ENCODE data around the gene FUT8.

FUT8 gene

DNA sequence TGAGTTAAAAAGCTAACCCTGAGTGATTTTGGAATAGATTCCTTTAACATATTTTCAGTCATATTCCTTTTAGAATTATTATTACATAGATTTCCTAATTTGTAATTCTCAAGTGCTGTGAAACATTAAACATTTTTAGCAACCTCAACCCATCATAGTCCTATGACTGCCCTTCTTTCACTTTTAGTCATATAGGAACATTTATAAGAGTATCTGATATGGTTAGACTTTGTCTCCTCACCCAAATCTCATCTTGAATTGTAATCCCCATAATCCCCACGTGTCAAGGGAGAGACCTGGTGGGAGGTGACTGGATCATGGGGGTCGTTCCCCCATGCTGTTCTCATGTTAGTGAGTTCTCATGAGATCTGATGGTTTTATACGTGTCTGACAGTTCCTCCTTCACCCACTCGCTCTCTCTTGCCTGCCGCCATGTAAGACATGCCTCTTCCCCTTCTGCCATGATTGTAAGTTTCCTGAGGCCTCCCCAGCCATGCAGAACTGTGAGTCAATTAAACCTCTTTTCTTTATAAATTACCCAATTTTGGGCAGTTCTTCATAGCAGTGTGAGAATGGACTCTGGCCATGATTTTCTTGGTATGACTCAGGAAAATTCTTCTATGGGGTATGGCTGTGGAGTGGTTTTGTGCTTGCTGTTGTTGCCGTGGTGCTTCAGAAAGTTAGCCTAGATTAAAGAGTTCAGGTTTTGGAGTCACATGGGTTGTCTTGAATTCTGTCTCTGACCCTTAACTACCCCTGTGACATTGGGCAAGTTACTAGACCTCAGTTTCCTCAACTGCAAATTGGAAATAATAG is 83.9 kb downstream of the FUT8 start:
- no peak for DNase-seq

DNA sequence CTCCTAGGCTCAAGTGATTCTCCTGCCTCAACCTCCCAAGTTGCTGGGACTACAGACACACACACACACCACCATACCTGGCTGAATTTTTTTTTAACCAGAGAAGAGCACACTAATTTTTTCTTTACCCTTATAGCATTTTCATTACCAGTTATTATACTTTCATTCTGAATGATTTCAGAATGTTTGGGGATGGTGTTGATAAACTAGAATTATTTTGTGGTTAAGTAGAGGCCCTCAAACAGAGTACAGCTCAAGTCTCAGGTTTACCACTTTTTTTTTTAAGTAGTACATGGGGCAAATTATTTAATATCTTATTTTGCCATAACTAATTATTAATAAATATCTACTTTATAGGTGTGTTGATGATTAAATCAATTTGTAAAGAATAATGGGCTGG is 86.6 kb downstream of the FUT8 start:
- DNase-seq, result no peak

DNA sequence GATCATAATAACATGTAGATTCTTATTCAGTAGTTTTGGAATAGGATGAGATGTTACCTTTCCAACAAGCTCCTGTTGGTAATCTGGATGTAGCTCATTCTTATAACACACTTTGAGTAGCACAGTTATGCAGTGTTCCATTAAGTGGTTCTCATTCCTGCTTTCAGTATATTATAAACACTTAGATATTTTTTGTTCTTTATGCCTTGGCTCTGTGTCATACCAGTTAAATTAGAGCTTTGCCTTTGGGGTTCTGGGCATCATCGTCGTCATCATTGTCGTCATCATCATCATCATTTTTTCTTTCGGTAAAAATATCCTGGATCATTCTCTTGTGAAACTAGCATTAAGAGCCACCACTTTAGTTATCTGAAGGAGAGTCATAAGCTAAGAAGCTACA is 87.5 kb downstream of the FUT8 start:
- no peak for DNase-seq

DNA sequence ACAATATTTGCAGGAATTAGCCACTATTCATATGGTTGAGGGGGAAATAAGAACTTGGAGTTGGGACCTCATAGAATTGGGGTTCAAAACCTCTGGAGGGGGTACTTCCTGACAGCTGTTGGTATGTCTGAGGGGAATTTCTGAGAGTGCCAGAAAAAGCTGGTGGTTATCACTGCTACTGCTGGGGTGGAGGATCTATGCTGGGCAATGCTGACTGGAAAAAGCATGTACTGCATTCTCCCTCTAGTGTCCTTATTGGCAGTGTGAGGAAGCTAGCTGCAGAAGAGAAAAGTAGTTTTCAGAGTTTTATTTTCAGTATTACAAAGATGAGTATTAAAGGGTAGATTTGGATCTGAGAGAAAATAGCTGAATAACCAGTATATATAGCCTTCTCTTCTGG is 88.8 kb downstream of the FUT8 start:
- DNase-seq, result no peak

DNA sequence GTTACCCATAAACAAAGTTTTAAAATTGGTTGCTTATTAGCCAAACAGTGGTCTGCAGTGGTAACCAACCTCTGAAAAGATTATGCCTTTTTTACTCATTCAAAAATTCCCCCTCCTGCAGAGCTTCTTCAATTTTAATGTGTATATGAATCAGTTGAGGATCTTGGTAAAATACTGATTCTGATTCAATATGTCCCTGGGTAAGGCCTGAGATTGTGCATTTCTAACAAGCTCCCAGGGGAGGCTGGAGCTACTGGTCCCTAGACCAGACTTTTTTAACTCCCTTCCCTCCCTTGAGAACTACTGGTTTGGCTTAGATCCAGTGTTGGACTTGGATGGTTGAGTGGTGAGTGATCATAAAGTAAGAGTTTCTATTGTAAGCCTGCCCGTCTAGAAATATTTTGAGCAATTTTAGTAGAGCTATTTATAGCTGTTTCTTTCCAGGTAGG is 90.2 kb downstream of the FUT8 start:
- DNase-seq, result no peak

DNA sequence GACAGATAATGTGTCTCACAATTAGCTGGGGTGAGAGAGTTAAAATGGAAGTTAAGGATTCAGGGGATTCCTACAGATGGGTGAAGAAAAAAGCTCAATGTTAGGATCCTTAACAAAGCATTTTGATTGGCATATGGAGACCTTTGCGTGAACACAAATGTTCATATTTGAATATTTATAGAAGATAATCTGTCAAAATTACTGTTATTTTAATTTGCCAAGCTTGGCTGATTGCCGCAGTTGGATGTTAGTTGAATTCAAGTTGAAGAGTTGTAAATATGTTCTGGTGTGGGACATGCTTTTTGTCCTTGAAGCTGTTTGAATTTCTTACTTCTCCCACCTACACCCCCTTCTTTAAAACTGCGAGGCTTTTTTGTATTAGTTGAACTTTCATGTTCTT is 91.2 kb downstream of the FUT8 start:
- no peak for DNase-seq

DNA sequence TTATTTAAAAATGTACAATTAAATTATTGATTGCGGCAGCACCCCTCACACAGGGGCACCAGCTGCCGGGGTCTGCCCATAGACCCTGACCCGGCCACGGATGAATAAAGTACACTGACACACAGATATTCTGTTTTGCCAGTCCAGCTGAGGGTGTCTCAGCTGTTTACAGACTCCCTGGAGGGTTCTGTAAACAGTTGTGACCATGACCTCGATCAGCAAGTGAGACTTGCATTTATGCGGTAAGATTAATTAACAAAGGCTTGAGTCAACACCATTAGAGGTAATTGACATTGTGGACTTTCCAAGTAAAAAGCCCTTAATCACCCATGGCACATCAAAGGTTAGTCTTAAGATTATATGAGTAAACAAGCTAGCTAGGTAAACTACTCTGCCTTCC is 94.3 kb downstream of the FUT8 start:
- no peak for DNase-seq

DNA sequence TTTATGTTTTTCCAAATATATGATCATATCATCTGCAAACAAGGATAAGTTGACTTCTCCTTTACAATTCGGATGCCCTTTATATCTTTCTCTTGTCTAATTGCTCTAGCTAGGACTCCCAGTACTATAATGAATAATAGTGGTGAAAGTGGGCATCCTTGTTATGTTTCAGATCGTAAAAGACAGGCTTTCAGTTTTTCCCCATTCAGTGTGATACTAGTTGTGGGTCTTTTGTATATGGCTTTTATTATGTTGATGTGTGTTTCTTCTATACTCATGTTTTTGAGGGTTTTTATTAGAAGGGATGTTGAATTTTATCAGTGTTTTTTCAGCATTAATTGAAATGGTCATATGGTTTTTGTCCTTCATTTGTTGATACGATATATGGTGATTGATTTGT is 97.3 kb downstream of the FUT8 start:
- no peak for DNase-seq

DNA sequence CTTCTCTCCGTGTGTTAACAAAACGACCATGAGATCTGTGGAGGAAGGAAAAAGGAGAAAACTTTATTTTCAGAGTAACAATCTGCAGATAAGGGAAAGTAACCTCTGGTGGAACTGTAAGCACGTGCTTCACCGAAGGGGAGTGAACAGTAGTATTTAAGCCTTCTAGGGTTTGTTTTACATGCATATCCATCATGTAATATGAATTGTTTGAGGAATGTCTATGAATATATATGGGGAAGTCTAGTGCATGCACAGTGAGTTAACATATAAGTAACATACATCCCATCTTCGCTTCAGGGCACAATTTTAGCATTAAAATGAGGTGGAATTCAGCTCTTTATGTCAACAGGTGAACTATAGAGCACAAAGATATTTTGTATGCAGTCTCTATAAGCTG is 101.1 kb downstream of the FUT8 start:
- DNase-seq, result no peak

DNA sequence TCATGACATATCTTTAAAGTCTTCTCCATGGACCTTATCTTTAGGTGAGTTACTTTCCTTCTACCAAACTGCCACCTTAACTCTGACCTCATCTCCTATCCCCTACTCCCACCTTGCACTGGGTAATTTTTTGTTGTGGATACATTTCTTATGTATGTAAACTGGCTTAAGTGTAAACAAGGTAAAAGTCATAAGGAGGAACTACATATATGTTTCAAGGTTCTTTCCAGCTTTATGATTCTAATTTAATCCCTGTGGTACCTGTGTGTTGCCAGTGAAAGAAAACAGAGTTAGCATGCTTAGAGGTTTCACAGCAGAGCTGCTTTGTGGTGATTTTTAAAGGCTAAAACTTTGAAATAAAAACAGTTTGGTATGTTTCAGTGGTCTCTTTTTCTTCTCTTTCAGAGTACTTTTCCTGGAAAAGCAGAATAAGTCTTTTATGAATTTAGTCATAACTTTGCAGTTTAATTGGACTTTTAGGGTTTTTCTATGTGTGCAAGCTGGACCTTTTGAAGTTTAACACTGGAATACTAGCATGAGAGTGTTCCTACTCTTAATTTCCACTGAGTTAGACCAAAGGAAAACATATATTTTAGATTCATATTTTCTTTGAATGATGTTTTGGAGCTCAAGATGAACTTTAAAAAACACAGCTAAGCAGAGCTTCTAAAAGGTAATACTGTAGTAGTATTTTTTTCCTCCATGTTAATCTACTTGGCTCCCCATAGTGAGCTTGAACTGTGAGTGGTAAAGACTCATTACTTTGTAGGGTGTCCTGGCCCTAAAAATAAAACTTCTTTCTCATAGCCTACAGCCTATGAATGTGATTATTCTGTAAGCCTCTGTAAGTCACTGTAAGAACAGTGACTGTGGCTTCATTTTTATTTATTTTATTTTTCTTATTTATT is 105.4 kb downstream of the FUT8 start:
- DNase-seq, result no peak

DNA sequence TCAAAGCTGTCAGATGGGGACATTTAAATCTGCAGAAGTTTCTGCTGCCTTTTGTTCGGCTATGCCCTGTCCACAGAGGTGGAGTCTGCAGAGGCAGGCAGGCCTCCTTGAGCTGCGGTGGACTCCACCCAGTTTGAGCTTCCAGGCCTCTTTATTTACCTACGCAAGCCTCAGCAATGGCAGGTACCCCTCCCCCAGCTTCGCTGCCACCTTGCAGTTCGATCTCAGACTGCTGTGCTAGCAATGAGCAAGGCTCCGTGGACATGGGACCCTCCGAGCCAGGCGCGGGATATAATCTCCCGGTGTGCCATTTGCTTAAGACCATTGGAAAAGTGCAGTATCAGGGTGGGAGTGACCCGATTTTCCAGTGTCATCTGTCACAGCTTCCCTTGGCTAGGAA is 115.5 kb downstream of the FUT8 start:
- DNase-seq, result no peak

DNA sequence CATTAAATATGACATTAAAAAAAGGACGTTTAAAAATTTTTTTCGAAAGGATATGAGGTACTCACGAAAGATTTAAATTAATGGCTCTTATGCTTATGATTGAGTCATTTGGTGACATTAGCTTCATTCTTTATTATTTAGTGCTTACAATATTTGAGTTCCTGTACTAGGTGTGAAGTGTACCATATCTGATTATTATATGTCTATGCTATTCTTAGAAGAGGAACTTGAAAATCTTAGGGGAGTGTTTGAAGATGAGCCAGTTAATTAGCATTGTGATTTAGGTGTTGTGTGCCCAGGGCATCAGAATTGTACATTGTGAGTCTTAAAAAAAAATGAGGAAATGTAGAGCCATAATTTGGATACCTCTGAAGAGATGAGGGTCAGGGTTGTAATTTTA is 118.6 kb downstream of the FUT8 start:
- DNase-seq, result no peak

DNA sequence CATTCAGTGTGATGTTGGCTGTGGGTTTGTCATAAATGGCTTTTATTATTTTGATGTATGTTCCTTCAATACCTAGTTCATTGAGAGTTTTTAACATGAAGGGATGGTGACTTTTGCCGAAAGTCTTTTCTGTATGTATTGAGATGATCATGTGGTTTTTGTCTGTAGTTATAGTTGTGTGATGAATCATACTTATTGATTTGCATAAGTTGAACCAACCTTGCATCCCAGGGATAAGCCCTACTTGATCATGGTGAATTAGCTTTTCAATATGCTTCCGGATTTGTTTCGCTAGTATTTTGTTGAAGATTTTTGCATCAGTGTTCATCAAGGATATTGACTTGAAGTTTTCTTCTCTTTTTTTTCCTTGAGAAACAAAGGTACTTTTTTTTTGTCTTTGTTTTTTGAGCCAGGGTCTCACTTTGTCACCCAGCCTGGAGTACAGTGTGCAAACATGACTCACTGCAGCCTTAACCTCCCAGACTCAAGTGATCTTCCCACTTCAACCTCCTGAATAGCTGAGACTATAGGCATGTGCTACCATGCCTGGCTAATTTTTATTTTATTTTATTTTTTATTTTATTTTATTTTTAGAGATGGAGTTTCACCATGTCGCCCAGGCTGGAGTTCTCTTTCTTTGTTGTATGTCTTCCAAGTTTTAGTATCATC is 121.3 kb downstream of the FUT8 start:
- DNase-seq, result no peak

DNA sequence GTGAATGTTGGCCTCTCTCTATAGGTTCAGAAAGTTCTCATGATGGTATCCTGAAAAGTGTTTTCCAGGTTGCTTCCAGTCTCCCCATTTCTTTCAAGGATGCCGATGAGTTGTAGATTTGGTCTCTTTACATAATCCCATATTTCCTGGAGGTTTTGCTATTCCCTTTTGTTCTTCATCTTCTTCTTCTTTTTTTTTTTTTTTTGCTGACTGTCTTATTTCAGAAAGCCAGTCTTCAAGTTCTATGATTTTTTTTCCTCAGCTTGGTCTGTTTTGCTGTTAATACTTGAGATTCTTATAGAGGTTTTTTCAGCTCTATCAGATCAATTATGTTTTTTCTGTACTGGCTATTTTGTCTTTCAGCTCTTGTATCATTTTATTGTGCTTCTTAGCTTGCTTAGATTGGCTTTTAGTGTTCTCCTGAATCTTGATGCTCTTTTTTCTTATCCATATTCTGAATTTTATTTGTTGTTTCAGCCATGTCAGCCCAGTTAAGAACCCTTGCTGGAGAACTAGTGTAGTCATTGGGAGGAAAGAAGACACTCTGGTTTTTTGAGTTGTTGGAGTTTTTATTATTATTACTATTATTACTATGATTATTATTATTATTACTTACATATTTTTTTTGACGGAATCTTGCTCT is 124.4 kb downstream of the FUT8 start:
- DNase-seq, result no peak

DNA sequence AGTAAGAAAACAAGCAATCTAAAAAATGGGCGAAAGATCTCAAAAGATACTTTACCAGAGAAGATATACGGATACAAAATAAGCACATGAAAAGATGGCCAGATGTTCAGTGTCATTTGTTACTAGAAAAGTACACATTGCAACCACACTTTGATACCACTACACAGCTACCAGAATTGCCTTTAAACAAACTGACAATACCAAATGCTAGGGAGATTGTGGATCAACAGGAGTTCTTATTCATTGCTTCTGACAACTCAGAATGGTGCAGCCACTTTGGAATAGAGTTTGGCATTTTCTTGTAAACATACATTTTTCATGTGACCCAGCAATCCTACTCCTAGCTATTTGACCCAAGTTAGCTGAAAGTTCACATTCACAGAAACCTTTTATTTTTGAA is 136.3 kb downstream of the FUT8 start:
- DNase-seq, result no peak

DNA sequence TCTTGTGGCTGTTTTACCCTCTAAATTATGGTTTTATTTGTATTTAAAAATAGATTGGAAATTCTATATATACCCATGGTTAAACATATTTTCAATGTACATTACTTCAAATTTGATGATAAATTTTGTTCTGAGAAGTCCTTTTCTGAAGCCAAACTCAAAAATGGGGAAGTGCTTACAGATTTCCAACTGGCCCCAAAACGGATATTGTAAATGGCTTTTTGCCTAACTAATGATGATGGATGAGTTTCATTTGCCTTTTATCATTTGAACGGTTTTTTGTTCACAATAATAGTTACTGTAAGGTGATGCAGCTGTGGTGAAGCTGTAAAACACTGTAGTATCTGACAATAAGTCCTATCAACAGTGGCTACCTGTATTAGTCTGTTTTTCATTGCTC is 136.9 kb downstream of the FUT8 start:
- DNase-seq, result no peak

DNA sequence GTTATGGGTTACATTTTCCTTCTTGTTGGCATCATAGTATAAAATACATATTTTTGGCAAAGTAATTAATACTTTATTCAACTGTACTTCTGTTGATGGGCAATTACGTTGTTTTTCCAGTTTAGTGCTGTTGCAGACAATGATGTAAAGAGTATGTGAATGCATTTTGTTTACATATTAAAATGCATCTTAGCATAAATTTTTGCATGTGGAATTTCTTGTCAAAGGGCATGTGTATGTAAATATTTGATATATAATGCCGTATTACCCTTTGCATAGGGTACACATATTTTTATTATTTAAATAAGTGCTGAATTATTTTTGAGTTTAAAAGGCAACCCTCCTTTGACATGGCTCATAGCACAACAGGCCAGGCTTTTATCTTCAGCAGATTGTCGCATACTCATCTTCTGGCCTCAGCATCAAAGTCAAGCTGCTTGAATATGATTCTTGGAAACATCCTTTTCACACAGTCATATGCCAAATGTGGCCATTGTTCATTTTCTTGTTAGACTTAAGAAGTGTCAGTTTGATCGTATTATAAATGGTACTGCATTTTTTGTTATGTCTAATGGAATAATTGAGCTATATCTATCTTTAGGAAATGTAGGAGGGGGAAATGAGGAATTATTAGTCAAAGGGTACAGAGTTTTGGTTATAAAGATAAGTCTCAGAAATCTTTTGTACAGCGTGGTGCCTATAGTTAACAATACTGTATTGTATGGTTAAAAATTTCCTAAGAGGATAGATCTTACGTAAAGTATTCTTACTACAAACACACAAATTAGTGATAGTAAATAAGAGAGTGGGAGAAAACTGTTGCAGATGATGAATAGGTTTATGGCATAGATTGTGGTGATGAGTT is 138.5 kb downstream of the FUT8 start:
- DNase-seq, result no peak

DNA sequence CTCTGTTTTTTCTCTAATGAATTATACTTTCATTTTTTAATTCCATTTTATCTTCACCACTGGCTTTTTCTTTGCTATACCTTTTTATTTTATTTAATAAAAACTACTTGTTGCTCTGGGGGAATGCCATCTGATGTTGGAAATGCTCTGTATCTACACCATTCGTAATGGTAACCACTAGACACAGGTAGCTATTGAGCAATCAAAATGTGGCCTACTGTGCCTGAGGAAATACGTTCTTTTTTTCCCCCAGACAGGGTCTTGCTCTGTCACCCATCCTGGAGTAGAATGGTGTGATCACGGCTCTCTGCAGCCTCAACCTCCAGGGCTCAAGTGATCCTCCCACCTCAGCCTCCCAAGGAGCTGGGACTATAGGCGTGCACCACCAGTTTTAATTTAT is 140.2 kb downstream of the FUT8 start:
- DNase-seq, result no peak

DNA sequence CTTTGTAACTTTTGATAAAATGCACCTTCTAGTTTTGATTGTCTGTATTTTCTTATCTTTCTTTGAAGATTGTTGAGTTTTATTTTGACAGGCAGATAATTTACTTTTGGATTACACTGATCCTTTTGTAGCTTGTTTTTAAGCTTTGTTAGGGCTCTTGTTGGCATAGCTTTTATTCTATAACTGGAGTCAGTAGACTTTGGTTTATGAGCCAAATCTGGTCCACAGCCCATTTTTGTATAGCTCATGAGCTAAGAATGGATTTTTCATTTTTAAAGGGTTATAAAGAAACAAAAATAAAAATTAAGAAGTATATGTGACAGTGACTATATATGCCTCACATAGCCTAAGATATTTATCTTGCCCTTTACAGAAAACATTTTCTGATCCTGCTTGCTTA is 142.3 kb downstream of the FUT8 start:
- no peak for DNase-seq

DNA sequence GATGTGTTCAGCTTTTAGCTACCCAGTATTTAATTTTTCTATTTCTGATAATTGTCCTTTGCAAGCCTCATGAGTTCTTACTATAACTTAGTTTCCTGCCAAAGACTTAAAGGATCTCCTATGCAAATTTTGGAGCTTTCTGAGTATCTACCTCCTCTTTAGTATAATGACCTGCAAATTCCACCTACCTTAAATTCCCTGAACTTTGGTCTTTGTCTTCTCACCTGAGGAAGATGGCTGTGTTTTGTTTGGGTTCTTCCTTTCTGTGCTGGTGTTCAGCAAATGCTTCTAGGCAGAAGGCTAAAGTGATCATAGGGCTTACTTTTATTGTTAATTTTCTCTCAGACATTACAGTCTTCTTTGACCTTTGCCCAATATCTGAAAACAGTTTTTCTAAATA is 142.8 kb downstream of the FUT8 start:
- DNase-seq, result no peak

DNA sequence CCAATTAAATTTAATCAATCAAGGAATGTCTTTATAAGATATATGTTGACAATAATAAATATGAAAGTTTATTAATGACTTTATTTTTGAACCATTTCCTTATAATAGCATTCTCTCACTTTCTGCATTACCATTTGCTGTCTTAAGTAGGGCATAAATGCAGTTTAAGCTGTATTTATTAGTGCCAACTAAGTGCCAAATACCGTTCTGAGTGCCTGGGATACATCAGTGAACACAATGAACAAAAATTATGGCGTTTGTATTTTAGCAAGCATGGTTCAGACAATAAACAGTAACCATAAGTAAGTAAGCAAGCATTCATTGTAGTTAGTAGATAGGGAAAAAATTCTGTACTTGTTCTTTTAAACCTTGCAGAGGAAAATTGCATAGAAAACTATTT is 145.8 kb downstream of the FUT8 start:
- DNase-seq, result no peak
